ENCODE data around the gene LRBA. TPM values are rescaled to one million over a fixed set of nuclear protein-coding genes. Genes with fewer than 3 reads are reported as not detected.

The LRBA gene
- total and polyA plus RNA-seq, 9 of the 15 experiments (the other 6 are each of a cell fraction or from before 2014, with no cell fraction given), result 24.2 to 88.7 (median 59.7) TPM

DNA sequence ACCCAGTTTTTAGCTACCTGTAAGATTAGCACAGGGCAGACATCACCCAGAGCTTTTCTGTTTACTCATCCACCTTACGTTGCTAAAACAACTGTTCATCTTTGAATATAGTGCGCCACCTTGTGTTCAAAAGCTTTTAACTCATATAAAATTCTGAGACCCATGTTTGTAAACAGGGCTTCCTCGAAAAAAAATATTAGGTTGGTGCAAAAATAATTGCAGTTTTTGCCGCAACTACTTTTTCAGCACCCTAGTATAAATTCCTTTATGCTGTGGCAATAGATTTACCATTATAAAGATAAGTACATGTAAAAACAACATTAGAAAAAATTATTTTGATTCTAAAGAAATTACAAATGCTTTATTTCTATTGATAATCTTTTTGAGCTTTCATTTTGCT is 147.9 kb downstream of the LRBA start (continued):
- TF ChIP-seq, protein P1, sequence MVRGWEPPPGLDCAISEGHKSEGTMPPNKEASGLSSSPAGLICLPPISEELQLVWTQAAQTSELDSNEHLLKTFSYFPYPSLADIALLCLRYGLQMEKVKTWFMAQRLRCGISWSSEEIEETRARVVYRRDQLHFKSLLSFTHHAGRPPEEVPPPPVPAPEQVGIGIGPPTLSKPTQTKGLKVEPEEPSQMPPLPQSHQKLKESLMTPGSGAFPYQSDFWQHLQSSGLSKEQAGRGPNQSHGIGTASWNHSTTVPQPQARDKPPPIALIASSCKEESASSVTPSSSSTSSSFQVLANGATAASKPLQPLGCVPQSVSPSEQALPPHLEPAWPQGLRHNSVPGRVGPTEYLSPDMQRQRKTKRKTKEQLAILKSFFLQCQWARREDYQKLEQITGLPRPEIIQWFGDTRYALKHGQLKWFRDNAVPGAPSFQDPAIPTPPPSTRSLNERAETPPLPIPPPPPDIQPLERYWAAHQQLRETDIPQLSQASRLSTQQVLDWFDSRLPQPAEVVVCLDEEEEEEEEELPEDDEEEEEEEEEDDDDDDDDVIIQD (CRISPR knock-in tag; IDR thresholded peaks at IDR 0.05), result no peak
- TF ChIP-seq, protein P2, sequence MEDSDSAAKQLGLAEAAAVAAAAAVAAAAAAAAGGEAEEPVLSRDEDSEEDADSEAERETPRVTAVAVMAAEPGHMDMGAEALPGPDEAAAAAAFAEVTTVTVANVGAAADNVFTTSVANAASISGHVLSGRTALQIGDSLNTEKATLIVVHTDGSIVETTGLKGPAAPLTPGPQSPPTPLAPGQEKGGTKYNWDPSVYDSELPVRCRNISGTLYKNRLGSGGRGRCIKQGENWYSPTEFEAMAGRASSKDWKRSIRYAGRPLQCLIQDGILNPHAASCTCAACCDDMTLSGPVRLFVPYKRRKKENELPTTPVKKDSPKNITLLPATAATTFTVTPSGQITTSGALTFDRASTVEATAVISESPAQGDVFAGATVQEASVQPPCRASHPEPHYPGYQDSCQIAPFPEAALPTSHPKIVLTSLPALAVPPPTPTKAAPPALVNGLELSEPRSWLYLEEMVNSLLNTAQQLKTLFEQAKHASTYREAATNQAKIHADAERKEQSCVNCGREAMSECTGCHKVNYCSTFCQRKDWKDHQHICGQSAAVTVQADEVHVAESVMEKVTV (CRISPR knock-in tag; IDR thresholded peaks at IDR 0.05), result peak; percentile 73
- TF ChIP-seq MAFF (IDR thresholded peaks at IDR 0.05; ENCODE audit: low read length) (peak; percentile 63), FOXA3 (CRISPR knock-in tag; conservative IDR thresholded peaks at IDR 0.05 in 1 of 2, IDR thresholded peaks at IDR 0.05 in 1 of 2) (peak; percentile 64 to 76; a peak in 3 of 4 replicates), SMC3 (conservative IDR thresholded peaks at IDR 0.05; ENCODE audit: insufficient read depth, low read depth, low read length) (0 out of 2 replicates have a peak, but pooled peaks have one; percentile 20), ETV5 (CRISPR knock-in tag; IDR thresholded peaks at IDR 0.05; ENCODE audit: low read depth) (no peak), FOXJ2 (tag; IDR thresholded peaks at IDR 0.05) (peak; percentile 91), HNRNPK (IDR thresholded peaks at IDR 0.05; ENCODE audit: low read depth, low read length, poor library complexity, severe bottlenecking) (no peak), RAD21 (CRISPR knock-in tag; conservative IDR thresholded peaks at IDR 0.05 in 1 of 2, IDR thresholded peaks at IDR 0.05 in 1 of 2) (peak; percentile 71 to 83), NBN (IDR thresholded peaks at IDR 0.05; ENCODE audit: low read depth) (no peak), FOXK2 (conservative IDR thresholded peaks at IDR 0.05 in 1 of 2, IDR thresholded peaks at IDR 0.05 in 1 of 2; ENCODE audit: low read depth in 2 of 2) (peak; percentile 94 to 96), SMAD3 (CRISPR knock-in tag; conservative IDR thresholded peaks at IDR 0.05) (no peak), ZNF584 (CRISPR knock-in tag; IDR thresholded peaks at IDR 0.05; ENCODE audit: low read depth) (no peak), FUS (optimal IDR thresholded peaks at IDR 0.05; ENCODE audit: low read depth, low read length) (no peak), E2F8 (IDR thresholded peaks at IDR 0.05; ENCODE audit: low read depth, partially characterized antibody) (no peak), ZNF324 (CRISPR knock-in tag; IDR thresholded peaks at IDR 0.05) (no peak), EHMT2 (IDR thresholded peaks at IDR 0.05) (no peak), BHLHE40 (IDR thresholded peaks at IDR 0.05; ENCODE audit: low read length) (no peak), C11orf30 (IDR thresholded peaks at IDR 0.05; ENCODE audit: low read depth) (peak; percentile 80), SMARCA5 (IDR thresholded peaks at IDR 0.05) (no peak), NCOR1 (IDR thresholded peaks at IDR 0.05) (no peak), PTBP1 (IDR thresholded peaks at IDR 0.05; ENCODE audit: low read depth, low read length) (no peak)
- TF ChIP-seq, protein P3, sequence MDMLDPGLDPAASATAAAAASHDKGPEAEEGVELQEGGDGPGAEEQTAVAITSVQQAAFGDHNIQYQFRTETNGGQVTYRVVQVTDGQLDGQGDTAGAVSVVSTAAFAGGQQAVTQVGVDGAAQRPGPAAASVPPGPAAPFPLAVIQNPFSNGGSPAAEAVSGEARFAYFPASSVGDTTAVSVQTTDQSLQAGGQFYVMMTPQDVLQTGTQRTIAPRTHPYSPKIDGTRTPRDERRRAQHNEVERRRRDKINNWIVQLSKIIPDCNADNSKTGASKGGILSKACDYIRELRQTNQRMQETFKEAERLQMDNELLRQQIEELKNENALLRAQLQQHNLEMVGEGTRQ (CRISPR knock-in tag; IDR thresholded peaks at IDR 0.05), result no peak

Measured in K562 (cell line).